Central memory CD8-positive, alpha-beta T cell (primary cell): ENCODE data around the gene DLGAP1.
"Not testable (repeated sequence)": the region's sequence is repeated elsewhere in the genome, so short reads cannot be mapped to it uniquely, and the experiment has no call there.

Experiments used
- ATAC-seq: fragments of 150-1000 bp; cut with Tn5 transposase; replicated peaks from 2 replicates; pipeline ENCODE4 v1.10.0; 2022; ENCODE audit warnings: mild to moderate bottlenecking, moderate FRiP score, moderate number of reproducible peaks; ENCODE audit not compliant: poor library complexity, severe bottlenecking; ENCODE audit errors: extremely low read depth
- DNase-seq, 2 donors: peaks; one replicate each; pipeline ENCODE4 v3.0.0; 2021; ENCODE audit warnings: low spot score in 2 of 2
- H3K27ac Mint-ChIP-seq: one replicate; pipeline ENCODE4 v1.8.0; 2022; ENCODE audit warnings: low read depth, mild to moderate bottlenecking, moderate library complexity, mixed read lengths
- H3K27me3 Mint-ChIP-seq: one replicate; pipeline ENCODE4 v1.8.0; 2022; ENCODE audit warnings: mixed read lengths
- H3K36me3 Mint-ChIP-seq: one replicate; pipeline ENCODE4 v1.8.0; 2022; ENCODE audit warnings: mild to moderate bottlenecking, moderate library complexity, mixed read lengths; ENCODE audit not compliant: insufficient read depth
- H3K4me1 Mint-ChIP-seq: one replicate; pipeline ENCODE4 v1.8.0; 2022; ENCODE audit warnings: mixed read lengths
- H3K4me3 Mint-ChIP-seq: one replicate; pipeline ENCODE4 v1.8.0; 2022; ENCODE audit warnings: mild to moderate bottlenecking, moderate library complexity, mixed read lengths
- H3K9me3 Mint-ChIP-seq: one replicate; pipeline ENCODE4 v1.8.0; 2022; ENCODE audit warnings: mixed read lengths

Gene DLGAP1

DNA sequence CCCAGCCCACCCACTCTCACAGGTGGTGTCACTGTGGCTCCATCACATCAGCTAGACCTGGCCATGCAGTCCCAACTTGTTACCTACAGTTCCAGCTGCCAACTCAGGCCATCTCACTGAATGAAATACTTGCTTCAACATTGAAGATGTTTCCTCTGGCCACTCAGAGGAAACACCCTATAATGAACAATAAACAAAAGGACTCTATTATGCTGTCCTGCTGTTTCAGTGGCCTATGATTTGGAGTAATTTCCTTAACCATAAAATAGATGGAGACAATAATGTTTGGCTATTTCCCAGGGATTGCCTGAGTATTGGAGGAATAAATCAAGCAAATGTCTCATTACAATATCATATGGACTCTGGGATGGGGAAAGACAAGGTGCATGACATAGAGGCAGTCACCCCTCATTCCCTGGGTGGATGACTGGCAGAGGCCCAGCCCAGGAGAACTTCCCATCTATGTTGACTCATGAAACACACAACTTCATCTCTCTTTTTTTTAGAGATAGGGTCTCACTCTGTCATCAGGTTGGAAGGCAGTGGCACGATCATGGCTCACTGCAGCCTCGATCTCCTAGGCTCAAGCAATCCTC, 870.7 kb downstream of the DLGAP1 start:
- no peaks in the 10 kb centered on the region for H3K9me3 Mint-ChIP-seq
- no peak overlapping the region for H3K4me3 Mint-ChIP-seq
- H3K27me3 Mint-ChIP-seq: no peaks in the 10 kb centered on the region
- DNase-seq (no peak), ATAC-seq (no peak)
- H3K36me3 Mint-ChIP-seq: peaks cover 5% of the 10 kb centered on the region
- H3K4me1 Mint-ChIP-seq: peaks cover 14% of the 10 kb centered on the region
- no peak overlapping the region for H3K27ac Mint-ChIP-seq

- no peak for ATAC-seq
- H3K27ac Mint-ChIP-seq: no peak overlapping the region
- DNase-seq: no peak
Observed at GRCh38 chr18:3583873-3584247, 871.2 kb downstream of the DLGAP1 start.

GRCh38 chr18:3583106-3583872, 871.8 kb downstream of the DLGAP1 start:
- ATAC-seq, H3K36me3 Mint-ChIP-seq, H3K9me3 Mint-ChIP-seq, DNase-seq, H3K27me3 Mint-ChIP-seq, H3K4me3 Mint-ChIP-seq: not testable (repeated sequence)
- Mint-ChIP-seq H3K4me1 (peaks cover 14% of the 10 kb centered on the region), H3K27ac (peak overlapping the region; percentile 11)

More at GRCh38 chr18:3583873-3584247, 871.2 kb downstream of the DLGAP1 start:
- Mint-ChIP-seq H3K27me3 (no peaks in the 10 kb centered on the region), H3K9me3 (no peaks in the 10 kb centered on the region), H3K4me3 (no peak overlapping the region), H3K4me1 (peaks cover 14% of the 10 kb centered on the region), H3K36me3 (peaks cover 5% of the 10 kb centered on the region)

- no peak for ATAC-seq
- peak overlapping the region; percentile 70 for H3K27ac Mint-ChIP-seq
- no peak for DNase-seq
- no peak overlapping the region for H3K4me3 Mint-ChIP-seq
- peaks cover 4% of the 10 kb centered on the region for H3K36me3 Mint-ChIP-seq
- H3K4me1 Mint-ChIP-seq: peaks cover 13% of the 10 kb centered on the region
- H3K9me3 Mint-ChIP-seq: no peaks in the 10 kb centered on the region
- no peaks in the 10 kb centered on the region for H3K27me3 Mint-ChIP-seq
Observed at GRCh38 chr18:3581890-3582289, 873.2 kb downstream of the DLGAP1 start.

- DNase-seq, H3K4me3 Mint-ChIP-seq, H3K27ac Mint-ChIP-seq, H3K9me3 Mint-ChIP-seq, ATAC-seq, H3K27me3 Mint-ChIP-seq, H3K36me3 Mint-ChIP-seq, H3K4me1 Mint-ChIP-seq: not testable (repeated sequence)
Observed at GRCh38 chr18:3580523-3581025, 874.5 kb downstream of the DLGAP1 start.

GRCh38 chr18:3579701-3580100, 875.4 kb downstream of the DLGAP1 start:
- H3K27ac Mint-ChIP-seq: no peak overlapping the region
- H3K4me1 Mint-ChIP-seq: no peaks in the 10 kb centered on the region
- DNase-seq: no peak

DNA sequence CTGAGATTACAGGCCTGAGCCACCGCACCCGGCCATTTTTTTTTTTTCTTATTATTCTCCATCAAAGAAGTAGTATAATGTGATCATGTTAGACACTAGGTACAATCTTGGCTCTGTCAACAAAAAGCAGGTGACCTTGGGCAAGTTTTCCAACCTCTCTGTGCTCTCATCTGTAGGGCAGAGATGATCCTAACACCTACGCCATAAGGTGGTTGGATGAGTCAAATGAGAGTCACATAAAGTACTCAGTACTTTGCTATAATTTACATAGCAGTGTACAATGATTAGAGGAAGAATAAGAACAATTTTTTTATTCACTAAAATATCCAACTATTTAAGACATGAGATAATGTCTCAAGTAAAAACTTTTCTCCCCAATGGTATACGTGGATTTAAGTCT, 876.5 kb downstream of the DLGAP1 start:
- Mint-ChIP-seq H3K4me3 (no peak overlapping the region), H3K27me3 (no peaks in the 10 kb centered on the region), H3K27ac (no peak overlapping the region), H3K4me1 (no peaks in the 10 kb centered on the region), H3K9me3 (no peaks in the 10 kb centered on the region), H3K36me3 (no peaks in the 10 kb centered on the region)
- ATAC-seq (no peak), DNase-seq (no peak)

More at GRCh38 chr18:3579701-3580100, 875.4 kb downstream of the DLGAP1 start:
- Mint-ChIP-seq H3K27me3 (no peaks in the 10 kb centered on the region), H3K9me3 (no peaks in the 10 kb centered on the region), H3K4me3 (no peak overlapping the region), H3K36me3 (no peaks in the 10 kb centered on the region)
- no peak for ATAC-seq

DNA sequence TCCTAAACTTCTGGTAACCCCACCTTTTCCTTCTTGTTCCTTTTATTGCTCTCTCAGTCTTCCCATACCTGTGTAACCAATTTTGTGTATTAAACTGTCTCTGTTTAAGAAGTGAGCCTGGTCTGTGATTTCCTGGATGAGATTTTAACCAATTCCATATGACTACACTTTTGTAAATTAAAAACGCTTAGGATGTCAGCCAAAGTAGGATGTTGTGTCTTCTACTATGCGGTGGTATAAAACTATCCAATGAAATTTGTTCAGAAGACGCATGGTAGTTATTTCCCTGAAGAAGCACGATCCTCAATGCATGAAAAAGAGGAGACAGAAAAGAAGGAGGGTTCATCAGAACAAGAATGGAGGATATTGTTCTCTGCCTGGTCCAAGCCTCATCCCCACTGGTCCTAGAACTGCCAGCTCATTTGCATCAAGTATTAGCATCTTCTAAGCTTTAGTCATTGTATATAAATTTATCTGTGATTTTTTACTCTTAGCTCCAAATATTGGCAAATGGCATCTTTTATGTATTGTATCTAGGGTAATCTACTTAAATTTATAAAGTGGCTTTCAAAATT, 877.7 kb downstream of the DLGAP1 start:
- Mint-ChIP-seq H3K4me1 (no peaks in the 10 kb centered on the region), H3K36me3 (no peaks in the 10 kb centered on the region), H3K27me3 (no peaks in the 10 kb centered on the region), H3K27ac (no peak overlapping the region), H3K9me3 (no peaks in the 10 kb centered on the region), H3K4me3 (no peak overlapping the region)
- ATAC-seq: no peak
- DNase-seq: no peak

DNA sequence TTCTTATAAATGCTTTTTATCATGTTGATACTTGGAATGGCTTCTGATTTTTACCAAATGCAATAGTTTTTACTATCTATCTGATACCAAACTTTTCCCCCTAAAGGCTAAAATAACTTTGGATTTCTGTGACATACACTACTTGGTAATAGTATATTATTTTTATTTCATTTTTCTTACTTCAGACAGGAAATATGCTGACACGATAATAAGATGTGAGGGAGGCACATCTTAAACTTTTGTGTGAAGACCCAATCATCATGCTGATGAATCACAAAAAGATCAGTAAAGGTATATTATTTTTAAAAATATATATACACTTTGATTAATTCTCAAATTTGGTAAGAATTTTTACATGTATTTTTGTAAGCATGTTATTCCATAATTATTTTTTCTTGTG, 882.3 kb downstream of the DLGAP1 start:
- H3K4me1 Mint-ChIP-seq: no peaks in the 10 kb centered on the region
- H3K4me3 Mint-ChIP-seq: no peak overlapping the region
- no peaks in the 10 kb centered on the region for H3K27me3 Mint-ChIP-seq
- H3K27ac Mint-ChIP-seq: no peak overlapping the region
- no peak for DNase-seq
- no peak for ATAC-seq
- no peaks in the 10 kb centered on the region for H3K9me3 Mint-ChIP-seq
- H3K36me3 Mint-ChIP-seq: no peaks in the 10 kb centered on the region

- DNase-seq: no peak
- Mint-ChIP-seq H3K9me3 (peaks cover 6% of the 10 kb centered on the region), H3K27me3 (no peaks in the 10 kb centered on the region), H3K27ac (no peak overlapping the region), H3K4me3 (no peak overlapping the region), H3K4me1 (no peaks in the 10 kb centered on the region), H3K36me3 (no peaks in the 10 kb centered on the region)
- no peak for ATAC-seq
Observed at GRCh38 chr18:3566851-3567250, 888.3 kb downstream of the DLGAP1 start.

DNA sequence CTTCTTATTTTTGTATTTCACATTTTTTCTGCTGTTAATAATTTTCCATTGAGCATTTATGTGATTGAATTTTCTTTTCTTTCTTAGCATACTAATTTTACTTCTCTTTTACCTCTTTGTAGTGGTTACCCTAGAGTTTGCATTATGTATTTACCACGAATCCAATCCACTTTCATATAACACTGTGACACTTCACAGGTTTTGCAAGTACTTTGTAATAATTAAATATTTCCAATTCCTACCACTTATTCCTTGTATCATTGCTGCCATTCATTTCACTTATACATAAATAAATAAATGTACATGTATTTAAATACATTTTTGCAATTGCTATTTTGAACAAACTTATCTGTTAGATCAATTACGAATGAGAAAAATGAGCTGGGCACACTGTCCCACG, 894.4 kb downstream of the DLGAP1 start:
- Mint-ChIP-seq H3K27ac (no peak overlapping the region), H3K36me3 (no peaks in the 10 kb centered on the region), H3K9me3 (peaks cover 6% of the 10 kb centered on the region), H3K4me3 (no peak overlapping the region), H3K4me1 (no peaks in the 10 kb centered on the region), H3K27me3 (no peaks in the 10 kb centered on the region)
- no peak for ATAC-seq
- no peak for DNase-seq

- no peaks in the 10 kb centered on the region for H3K27me3 Mint-ChIP-seq
- H3K4me3 Mint-ChIP-seq: no peak overlapping the region
- no peak for ATAC-seq
- H3K9me3 Mint-ChIP-seq: no peaks in the 10 kb centered on the region
- no peak overlapping the region for H3K27ac Mint-ChIP-seq
- H3K36me3 Mint-ChIP-seq: no peaks in the 10 kb centered on the region
- no peak for DNase-seq
- H3K4me1 Mint-ChIP-seq: no peaks in the 10 kb centered on the region
Observed at GRCh38 chr18:3554811-3555427, 900.2 kb downstream of the DLGAP1 start.
